ENCODE results near the gene SBNO2.
"Not testable (repeated sequence)": the region's sequence is repeated elsewhere in the genome, so short reads cannot be mapped to it uniquely, and the experiment has no call there.

SBNO2 gene

DNA sequence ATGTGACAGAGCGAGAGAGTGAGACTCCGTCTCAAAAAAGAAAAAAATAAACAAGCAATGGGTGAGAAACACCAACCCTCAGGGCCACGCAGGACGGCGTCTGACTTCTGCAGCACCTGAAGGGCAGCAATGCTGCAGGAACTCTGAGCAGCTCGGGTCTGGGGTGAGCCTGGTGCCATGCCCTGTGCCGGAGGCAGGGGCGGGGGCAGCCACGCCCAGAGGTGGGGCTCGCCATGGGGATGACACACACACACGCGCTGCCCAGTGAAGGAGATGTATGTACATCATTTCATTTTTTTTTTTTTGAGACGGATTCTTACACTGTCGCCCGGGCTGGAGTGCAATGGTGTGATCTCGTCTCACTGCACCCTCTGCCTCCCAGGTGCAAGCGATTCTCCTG lies 46.0 kb downstream of the SBNO2 start:
- no peak for DNase-seq
- in situ Hi-C loops (cut with HindIII; ENCODE audit: low pct_ligation_motif_present, low pct_unique_long_range_greater_than_20kb, low sequenced_read_pairs): no loop called here

- DNase-seq: no peak
- in situ Hi-C loops (cut with HindIII; ENCODE audit: low pct_ligation_motif_present, low pct_unique_long_range_greater_than_20kb, low sequenced_read_pairs): no loop called here
These were observed 46.9 kb downstream of the SBNO2 start for GRCh38 chr19:1126984-1127760.

GRCh38 chr19:1125601-1126467 lies 48.2 kb downstream of the SBNO2 start:
- in situ Hi-C loops (cut with HindIII; ENCODE audit: low pct_ligation_motif_present, low pct_unique_long_range_greater_than_20kb, low sequenced_read_pairs): no loop called here
- DNase-seq: no peak

- in situ Hi-C loops (cut with HindIII; ENCODE audit: low pct_ligation_motif_present, low pct_unique_long_range_greater_than_20kb, low sequenced_read_pairs): no loop called here
- DNase-seq: no peak
These were observed 50.0 kb downstream of the SBNO2 start for GRCh38 chr19:1123885-1124677.

GRCh38 chr19:1123381-1123780 lies 50.7 kb downstream of the SBNO2 start:
- DNase-seq: no peak
- in situ Hi-C loops (cut with HindIII; ENCODE audit: low pct_ligation_motif_present, low pct_unique_long_range_greater_than_20kb, low sequenced_read_pairs): no loop called here

DNA sequence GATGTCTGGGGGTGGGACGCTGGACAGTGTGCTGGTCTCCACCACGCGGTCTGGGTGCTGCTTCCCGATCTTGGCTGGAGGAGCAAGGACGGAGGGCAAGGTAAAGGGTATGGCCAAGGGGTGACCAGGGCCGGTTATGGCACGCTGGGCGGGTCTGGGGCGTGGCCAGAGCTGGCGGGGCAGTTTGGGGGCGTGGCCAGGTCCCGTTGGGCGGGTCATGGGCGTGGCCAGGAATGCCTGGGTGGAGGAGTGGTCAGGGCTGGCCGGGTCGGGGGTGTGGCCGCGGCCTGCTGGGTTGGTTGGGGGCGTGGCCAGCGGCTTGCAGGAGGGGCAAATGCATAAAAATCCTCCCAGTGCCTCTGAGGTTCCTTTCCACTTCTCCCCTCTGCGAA lies 51.1 kb downstream of the SBNO2 start:
- in situ Hi-C loops (cut with HindIII; ENCODE audit: low pct_ligation_motif_present, low pct_unique_long_range_greater_than_20kb, low sequenced_read_pairs): no loop called here
- DNase-seq: peak; percentile 66

DNA sequence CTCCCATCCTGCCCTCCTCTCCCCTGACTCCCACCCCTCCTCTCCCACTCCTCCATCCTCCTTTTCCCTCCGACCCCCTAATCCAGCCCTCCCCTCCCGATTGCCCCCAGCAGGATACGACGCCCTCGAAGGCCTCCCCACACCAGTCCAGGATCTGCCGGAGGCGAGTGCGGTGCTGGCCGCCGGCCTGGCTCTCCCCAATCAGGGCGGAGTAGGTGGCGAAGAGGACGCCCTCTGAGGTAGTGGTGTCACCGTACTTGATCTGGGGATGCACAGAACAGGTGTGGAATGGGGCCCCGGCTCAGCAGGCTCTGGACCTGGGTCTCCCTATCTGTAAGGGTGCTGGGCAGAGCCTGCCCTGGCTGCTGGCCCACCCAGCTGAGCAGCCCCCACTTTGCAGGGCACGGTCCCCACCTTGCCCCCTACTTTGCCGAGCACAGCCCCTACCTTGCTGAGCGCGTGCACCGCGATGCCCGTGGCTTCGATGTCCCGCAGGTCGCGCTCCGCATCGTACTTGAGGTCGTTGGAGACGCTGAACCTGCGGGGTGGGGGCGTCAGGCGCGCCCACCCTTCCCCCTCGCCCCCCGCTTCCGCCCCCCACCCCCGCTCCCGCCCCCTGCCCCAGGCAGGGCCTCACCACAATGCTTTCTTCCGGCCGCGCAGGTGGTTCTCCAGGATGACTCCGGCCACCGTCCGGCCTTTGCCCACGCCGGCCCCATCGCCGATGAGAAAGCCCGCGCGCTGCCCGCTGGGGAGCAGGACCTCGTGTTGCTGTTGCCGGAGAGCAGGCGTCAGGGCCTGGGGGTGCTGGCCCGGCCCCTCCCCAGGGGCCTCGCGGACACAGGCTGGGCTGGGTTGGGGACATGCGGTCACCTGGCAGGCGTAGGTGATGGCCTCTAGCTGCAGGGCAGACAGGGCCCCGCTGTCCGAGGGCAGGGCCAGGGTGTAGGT lies 51.8 kb downstream of the SBNO2 start:
- no peak for DNase-seq
- in situ Hi-C loops (cut with HindIII; ENCODE audit: low pct_ligation_motif_present, low pct_unique_long_range_greater_than_20kb, low sequenced_read_pairs): no loop called here

GRCh38 chr19:1121395-1121794 lies 52.7 kb downstream of the SBNO2 start:
- in situ Hi-C loops (cut with HindIII; ENCODE audit: low pct_ligation_motif_present, low pct_unique_long_range_greater_than_20kb, low sequenced_read_pairs): no loop called here
- DNase-seq: no peak

DNA sequence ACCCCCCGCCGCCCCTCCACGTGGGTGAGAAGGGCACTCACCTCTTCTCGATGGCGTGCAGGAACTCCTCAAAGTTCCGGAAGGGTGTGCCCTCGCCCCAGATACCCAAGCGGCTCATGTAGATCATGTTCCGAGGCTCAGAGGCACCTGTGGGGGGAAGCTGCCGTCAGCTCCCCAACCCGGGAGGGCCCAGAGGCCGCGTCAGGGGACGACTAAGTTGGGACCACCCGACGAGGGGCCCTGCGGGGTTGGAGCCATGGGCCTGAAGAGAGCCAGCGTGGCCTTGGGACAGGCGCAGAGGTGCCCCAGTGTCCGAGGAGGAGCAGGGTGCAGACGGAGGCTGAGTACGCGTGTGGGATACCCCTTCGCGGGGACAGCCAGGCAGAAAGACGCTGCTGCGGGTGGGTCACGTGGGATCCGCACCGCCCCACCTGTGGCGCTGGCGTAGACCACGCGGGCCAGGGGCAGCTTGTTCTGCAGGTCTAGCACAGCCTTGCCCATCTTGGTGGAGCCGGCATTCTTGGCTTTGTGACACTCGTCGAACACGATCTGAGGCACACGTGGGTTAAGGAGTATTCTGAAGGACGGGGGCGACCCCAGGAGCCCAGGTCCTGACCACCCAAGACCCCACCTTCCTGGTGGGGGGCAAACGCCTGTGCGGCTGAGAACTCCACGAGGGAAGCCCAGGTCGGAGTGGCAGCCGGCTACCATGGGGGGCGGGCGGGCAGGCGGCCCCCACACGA lies 54.4 kb downstream of the SBNO2 start:
- in situ Hi-C loops (cut with HindIII; ENCODE audit: low pct_ligation_motif_present, low pct_unique_long_range_greater_than_20kb, low sequenced_read_pairs): no loop called here
- no peak for DNase-seq

DNA sequence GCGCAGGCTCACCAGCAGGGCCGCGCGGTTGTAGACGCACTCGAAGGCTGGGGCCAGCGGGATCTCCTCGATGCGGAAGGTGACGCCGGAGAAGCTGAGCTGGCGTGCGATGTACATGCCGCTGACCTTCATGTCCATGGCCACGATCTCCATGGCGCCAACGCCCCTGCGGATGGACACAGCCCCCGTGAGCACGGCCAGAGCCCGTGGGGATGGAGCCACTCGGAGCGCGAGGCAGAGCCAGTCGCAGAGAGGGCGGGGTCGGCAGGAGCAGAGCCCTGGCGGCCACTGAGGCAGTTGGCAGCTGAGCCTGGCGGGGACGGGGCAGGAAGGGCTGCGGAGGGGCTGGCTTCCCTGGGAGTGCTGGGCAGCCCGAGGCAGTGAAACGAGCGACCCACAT lies 55.1 kb downstream of the SBNO2 start:
- in situ Hi-C loops (cut with HindIII; ENCODE audit: low pct_ligation_motif_present, low pct_unique_long_range_greater_than_20kb, low sequenced_read_pairs): no loop called here
- DNase-seq: no peak

- in situ Hi-C loops (cut with HindIII; ENCODE audit: low pct_ligation_motif_present, low pct_unique_long_range_greater_than_20kb, low sequenced_read_pairs): no loop called here
- no peak for DNase-seq
These were observed 56.4 kb downstream of the SBNO2 start for GRCh38 chr19:1117654-1118053.

DNA sequence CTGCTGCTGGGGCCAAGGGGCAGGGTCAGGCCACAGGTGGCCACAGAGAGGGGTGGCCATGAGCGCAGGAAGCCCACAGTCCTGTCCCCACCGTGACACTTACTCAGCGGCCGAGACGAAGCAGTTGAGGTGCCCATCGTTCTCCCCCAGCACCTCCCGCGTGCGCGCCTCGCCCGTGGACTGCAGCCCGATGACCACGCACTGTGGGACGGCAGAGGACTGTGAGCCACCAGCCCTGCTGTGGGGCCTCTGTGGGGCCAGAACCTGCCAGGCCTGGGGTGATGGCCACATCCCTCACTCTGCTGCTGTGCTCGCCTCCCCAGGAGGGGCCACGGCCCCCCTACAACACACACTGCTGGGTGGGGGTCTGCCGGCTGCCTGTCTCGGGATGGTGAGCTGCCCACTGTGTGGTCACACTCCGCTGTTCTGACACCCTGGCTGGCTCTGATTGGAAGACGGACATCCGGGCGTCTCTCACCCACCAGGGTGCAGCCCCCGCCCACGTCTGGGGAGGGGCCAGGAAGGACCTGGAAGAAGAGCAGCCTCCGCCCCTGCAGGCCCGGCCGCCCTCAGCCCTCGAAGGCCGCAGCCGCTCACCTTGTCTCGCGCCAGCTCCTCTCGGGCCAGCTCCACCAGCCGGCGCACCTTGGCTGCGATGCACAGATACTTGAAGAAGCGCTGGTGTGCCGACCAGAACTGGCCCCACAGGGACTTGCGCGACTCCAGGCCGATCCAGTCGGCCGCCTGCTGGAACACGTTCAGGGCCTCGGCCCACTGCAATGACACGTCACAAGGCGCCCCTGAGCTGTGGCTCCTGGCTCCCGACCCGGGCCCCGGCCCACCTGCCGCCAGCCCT lies 57.1 kb downstream of the SBNO2 start:
- no peak for DNase-seq
- in situ Hi-C loops (cut with HindIII; ENCODE audit: low pct_ligation_motif_present, low pct_unique_long_range_greater_than_20kb, low sequenced_read_pairs): no loop called here

DNA sequence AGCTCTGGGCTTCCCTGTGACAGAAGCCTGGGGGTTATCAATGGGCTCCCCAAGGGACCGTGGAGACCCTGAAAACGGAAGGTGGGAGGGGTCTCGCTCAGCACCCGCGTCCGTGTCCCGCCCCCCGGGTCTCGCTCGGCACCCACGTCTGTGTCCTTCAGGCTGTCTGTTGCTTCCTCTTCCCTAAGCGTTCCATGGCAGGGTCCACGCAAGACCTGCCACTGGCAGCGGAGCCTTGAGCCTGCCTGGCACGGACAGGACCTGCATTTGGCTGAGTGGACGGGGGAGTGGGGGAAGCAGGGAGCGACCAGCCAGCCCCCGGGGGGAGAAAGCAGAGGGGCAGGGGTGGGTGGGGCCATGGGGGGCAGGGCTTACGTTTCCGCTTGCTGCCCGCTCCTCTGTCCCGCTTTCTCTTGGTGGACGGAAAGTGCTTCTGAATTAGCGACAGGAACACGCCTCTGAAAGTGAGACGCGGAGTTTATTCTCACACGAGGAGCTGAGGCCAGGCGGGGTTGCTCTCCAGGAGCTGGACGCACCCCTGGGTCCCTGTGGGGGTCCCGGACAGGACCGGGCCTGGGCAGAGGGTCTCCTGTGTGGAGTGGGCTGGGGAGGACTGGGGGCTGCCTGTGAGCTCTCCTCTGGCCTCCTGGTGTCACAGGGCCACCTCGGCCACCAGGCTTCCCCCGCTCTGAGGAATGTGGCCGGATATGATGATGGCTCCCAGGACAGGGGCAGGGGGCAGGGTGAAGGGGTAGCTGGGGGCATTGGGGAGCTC lies 58.2 kb downstream of the SBNO2 start:
- in situ Hi-C loops (cut with HindIII; ENCODE audit: low pct_ligation_motif_present, low pct_unique_long_range_greater_than_20kb, low sequenced_read_pairs): no loop called here
- DNase-seq: no peak

GRCh38 chr19:1114728-1115127 lies 59.3 kb downstream of the SBNO2 start:
- DNase-seq; in situ Hi-C loops (cut with HindIII; ENCODE audit: low pct_ligation_motif_present, low pct_unique_long_range_greater_than_20kb, low sequenced_read_pairs): not testable (repeated sequence)

- DNase-seq: no peak
- in situ Hi-C loops (cut with HindIII; ENCODE audit: low pct_ligation_motif_present, low pct_unique_long_range_greater_than_20kb, low sequenced_read_pairs): no loop called here
These were observed 60.0 kb downstream of the SBNO2 start for GRCh38 chr19:1113986-1114483.
